Testis (tissue), 3 donors: ENCODE data around the gene WIPF2. TPM values are rescaled to one million over a fixed set of nuclear protein-coding genes. Genes with fewer than 3 reads are reported as not detected.

Source experiments
- DNase-seq: peaks from one replicate; pipeline ENCODE4 v3.0.0-alpha.2; 2019
- H3K27ac ChIP-seq, 2 donors: fragments of 200-600 bp; sonication (generic); one replicate each; pipeline ENCODE4 v1.5.1; 2019
- H3K27me3 ChIP-seq: fragments of 200-600 bp; sonication (generic); one replicate; pipeline ENCODE4 v1.5.1; 2019
- H3K36me3 ChIP-seq: fragments of 200-600 bp; sonication (generic); one replicate; pipeline ENCODE4 v1.5.1; 2017; ENCODE audit warnings: low read depth; ENCODE audit errors: missing control alignments
- H3K4me1 ChIP-seq: fragments of 200-600 bp; sonication (generic); one replicate; pipeline ENCODE4 v1.5.1; 2019
- H3K4me3 ChIP-seq, 2 donors: fragments of 200-600 bp; sonication (generic); one replicate each; pipeline ENCODE4 v1.5.1; 2017 to 2019
- H3K9me3 ChIP-seq: fragments of 200-600 bp; sonication (generic); one replicate; pipeline ENCODE4 v1.5.1; 2017
- CTCF ChIP-seq, 3 experiments: fragments of 450-650 bp in 2 of 3; fragments of 200-600 bp in 1 of 3; sonication (generic) in 1 of 3; IDR thresholded peaks; one replicate each; pipeline ENCODE4 v1.5.1; 2016 to 2019; ENCODE audit warnings: antibody characterized with exemption in 3 of 3, mild to moderate bottlenecking in 2 of 3, moderate library complexity in 1 of 3
- POLR2A ChIP-seq: fragments of 450-650 bp; IDR thresholded peaks from one replicate; pipeline ENCODE4 v1.6.1; 2017; ENCODE audit warnings: antibody characterized with exemption, mild to moderate bottlenecking, moderate library complexity
- WGBS, 2 donors: methylation state at CpG; one replicate each; pipeline ENCODE4 v1.1.5; 2018; 5-methylcytosine and 5-hydroxymethylcytosine counted together
- intact Hi-C: fragments of 100-400 bp; cut with DNase I; formaldehyde crosslinking; loops from one replicate; pipeline ENCODE4 v1.15.1; 2023; ENCODE audit warnings: low total_unique reads
- polyA plus RNA-seq: library from polyadenylated mRNA; stranded (reverse); fragments of 350-450 nt; fragmentation: Illumina TruSeq; extraction: RNeasy Lipid Tissue Mini Kit (QIAGEN cat#74804); gene quantifications from one replicate; pipeline ENCODE4 v1.2.3, GENCODE V29; 2014; ENCODE audit warnings: low read depth, low replicate concordance; ENCODE audit not compliant: insufficient read depth
- total RNA-seq, 2 donors: library from RNA; depleted of rRNA; stranded (reverse); fragments of >200 nt; gene quantifications; one replicate each; pipeline ENCODE4 v1.2.3, GENCODE V29; 2016

Gene WIPF2
- total and polyA plus RNA-seq, 3 donors from 2014 or later: 16.4 to 21.1 (median 20.1) TPM

GRCh38 chr17:40318830-40319391, 99.8 kb downstream of the WIPF2 start:
- no peaks in the 10 kb centered on the region for H3K36me3 ChIP-seq
- no peaks in the 10 kb centered on the region for H3K9me3 ChIP-seq
- no peak for DNase-seq
- H3K27me3 ChIP-seq: no peaks in the 10 kb centered on the region
- peak overlapping the region; percentile 98 to 100 for H3K4me3 ChIP-seq
- 0 to 3% methylated on average over 11 to 12 of the region's 13 CpGs for WGBS, 2 donors
- intact Hi-C loops: no loop called here
- no peak for TF ChIP-seq POLR2A
- TF ChIP-seq CTCF (IDR thresholded peaks at IDR 0.05): no peak
- H3K27ac ChIP-seq: peak overlapping the region; percentile 95 to 96
- H3K4me1 ChIP-seq: peaks cover 70% of the 10 kb centered on the region

- intact Hi-C loops: no loop called here
- DNase-seq: peak; percentile 61
- peak overlapping the region in 1 of 2 donors; percentile 100 for H3K4me3 ChIP-seq
- H3K36me3 ChIP-seq: no peaks in the 10 kb centered on the region
- 33 to 45% methylated on average over 10 to 11 of the region's 11 CpGs for WGBS, 2 donors
- H3K4me1 ChIP-seq: peaks cover 79% of the 10 kb centered on the region
- peak overlapping the region; percentile 80 to 96 for H3K27ac ChIP-seq
- H3K9me3 ChIP-seq: no peaks in the 10 kb centered on the region
- no peak for TF ChIP-seq CTCF (IDR thresholded peaks at IDR 0.05)
- no peak for TF ChIP-seq POLR2A
- no peaks in the 10 kb centered on the region for H3K27me3 ChIP-seq
These were observed 100.8 kb downstream of the WIPF2 start for GRCh38 chr17:40319651-40320540.

GRCh38 chr17:40320756-40321523, 101.8 kb downstream of the WIPF2 start:
- H3K9me3 ChIP-seq: no peaks in the 10 kb centered on the region
- peak; percentile 88 for DNase-seq
- TF ChIP-seq POLR2A (no peak), CTCF (IDR thresholded peaks at IDR 0.05) (no peak)
- no peaks in the 10 kb centered on the region for H3K36me3 ChIP-seq
- WGBS, 2 donors: 29 to 34% methylated on average over 16 to 19 of the region's 19 CpGs
- H3K27ac ChIP-seq: peak overlapping the region; percentile 80 to 83
- H3K4me3 ChIP-seq: peak overlapping the region in 1 of 2 donors; percentile 10
- intact Hi-C loops: no loop called here
- no peaks in the 10 kb centered on the region for H3K27me3 ChIP-seq
- H3K4me1 ChIP-seq: peaks cover 87% of the 10 kb centered on the region

GRCh38 chr17:40321524-40321929, 102.4 kb downstream of the WIPF2 start:
- WGBS, 2 donors: 26 to 40% methylated on average over 1 to 4 of the region's 4 CpGs
- intact Hi-C loops: no loop called here
- no peak for TF ChIP-seq POLR2A
- no peak for TF ChIP-seq CTCF (IDR thresholded peaks at IDR 0.05)
- no peaks in the 10 kb centered on the region for H3K27me3 ChIP-seq
- H3K9me3 ChIP-seq: no peaks in the 10 kb centered on the region
- peak overlapping the region; percentile 80 to 83 for H3K27ac ChIP-seq
- DNase-seq: no peak
- no peaks in the 10 kb centered on the region for H3K36me3 ChIP-seq
- H3K4me3 ChIP-seq: peak overlapping the region in 1 of 2 donors; percentile 10
- H3K4me1 ChIP-seq: peaks cover 87% of the 10 kb centered on the region
